Heart left ventricle (tissue), 13 donors: Measurements from ENCODE around the gene PCBP4.
A peak's percentile ranks its signal among the peaks of the same experiment; 100 is the strongest.

ENCODE experiments used
- CTCF ChIP-seq, 12 donors: fragments of 200-600 bp; sonication (generic) in 4 of 12; IDR thresholded peaks; one replicate each; pipeline versions ENCODE4 v1.5.0 to v1.8.0; 2018 to 2022; ENCODE audit warnings: antibody characterized with exemption in 12 of 12, mild to moderate bottlenecking in 5 of 12
- POLR2A ChIP-seq, 2 donors: fragments of 450-650 bp; IDR thresholded peaks; one replicate each; pipeline ENCODE4 v1.6.1; 2017; ENCODE audit warnings: antibody characterized with exemption in 2 of 2, mild to moderate bottlenecking in 2 of 2, moderate library complexity in 2 of 2
- donor health status: ischemic (EF 13 %, LVEDD 7.1; RV severe dilation, severe dysfunction).
- donor health status: DM: no; HTN: yes; CAD: no.
- donor health status: DM: no; HTN: no; CAD: no.
- donor health status: ischemic (EF 25% LVEDD 6.9; RV normal size, moderate dysfunction).
- donor health status: ischemic (EF 25% LVEDD 5.7; RV mildly dilated, moderate dysfunction).
- donor health status: ischemic (EF 35%, LVEDD 5.7; RV mildly dilated, moderate dysfunction).
- donor health status: nonischemic (EF 11% LVEDD 7.7; RV severe dilation, severe dysfunction).
- donor health status: DM: yes; HTN: yes; CAD: no.
- donor health status: PGD.
- donor health status: ischemic (EF 29% LVEDD 5.4; RV normal size, mild dysfunction).
- donor health status: nonischemic (EF 23%, LVEDD 6.1; RV moderate dilation, normal function).

GRCh38 chr3:51942603-51943450 is 24.4 kb downstream of the PCBP4 start:
- TF ChIP-seq CTCF (IDR thresholded peaks at IDR 0.05) = no peak
- peak in 1 of 2 donors; percentile 41 for TF ChIP-seq POLR2A (IDR thresholded peaks at IDR 0.05)
